ENCODE measurements around the gene OSER1. TPM values are rescaled to one million over a fixed set of nuclear protein-coding genes. Genes with fewer than 3 reads are reported as not detected.

Gene OSER1
- total RNA-seq, 1 experiment from 2014 or later: 34.8 TPM

DNA sequence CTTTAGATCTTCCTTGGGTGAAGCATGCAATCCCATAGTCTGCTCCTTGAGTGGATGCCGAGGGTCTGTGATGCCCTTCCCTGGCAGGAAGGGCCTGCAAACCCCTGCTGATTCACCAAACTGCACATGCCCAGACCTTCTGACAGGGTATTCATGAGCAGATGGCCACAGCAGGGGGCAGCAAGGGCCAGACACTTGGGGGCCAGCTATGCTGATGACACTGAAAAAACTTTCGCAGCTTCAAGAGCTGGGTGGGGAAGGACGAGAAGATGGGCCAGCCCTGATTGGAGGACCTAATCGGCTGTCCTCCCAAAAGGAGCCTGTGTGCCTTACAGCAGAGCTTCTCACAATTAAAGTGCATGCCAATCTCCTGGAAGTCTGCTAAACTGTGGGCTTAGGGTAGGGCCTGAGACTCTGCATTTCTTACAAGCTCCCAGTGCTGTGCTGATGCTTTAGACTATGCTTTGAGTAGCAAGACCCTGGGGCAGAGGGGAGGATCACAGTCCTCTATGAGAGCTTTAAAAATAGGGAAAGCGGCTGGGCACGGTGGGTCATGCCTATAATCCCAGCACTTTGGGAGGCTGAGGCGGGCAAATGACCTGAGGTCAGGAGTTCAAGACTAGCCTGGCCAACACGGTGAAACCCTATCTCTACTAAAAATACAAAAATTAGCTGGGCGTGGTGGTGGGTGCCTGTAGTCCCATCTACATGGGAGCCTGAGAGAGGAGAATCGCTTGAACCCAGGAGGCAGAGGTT lies 21.3 kb upstream of the OSER1 start:
- CTCF ChIA-PET: no interaction called here
- DNase-seq: no peak

DNA sequence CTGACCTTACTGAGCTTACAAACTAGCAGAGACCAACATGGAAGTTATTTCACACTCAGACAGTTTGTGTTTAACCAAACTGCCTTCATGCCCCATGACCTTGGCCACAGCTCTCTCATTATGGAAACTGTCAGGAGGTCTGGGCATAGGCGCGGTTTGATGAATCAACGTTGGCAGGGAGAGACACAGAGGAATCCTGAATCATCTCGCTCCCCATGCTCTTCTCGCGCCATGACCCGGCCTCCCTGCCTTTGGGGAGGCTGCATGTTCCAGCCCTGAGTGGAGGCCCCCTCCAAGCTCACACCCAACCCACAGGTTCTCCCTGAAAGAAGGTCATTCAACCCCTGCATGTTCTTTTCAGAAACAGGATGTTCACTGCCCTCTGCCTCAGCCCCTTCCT lies 20.6 kb upstream of the OSER1 start:
- H3K4me1 ChIP-seq (ENCODE audit: insufficient read depth, low read length): 0 out of 2 replicates have a peak, but pooled peaks cover 4% of the 10 kb centered on the region
- no TSS peak for BruUV-seq (replicated peaks)
- TF ChIP-seq EZH2phosphoT487 (IDR thresholded peaks at IDR 0.05; ENCODE audit: borderline replicate concordance, low read length): no peak
- TF ChIP-seq CTCF (conservative IDR thresholded peaks at IDR 0.05; ENCODE audit: low read depth, low read length): no peak
- no peak for TF ChIP-seq EZH2 (IDR thresholded peaks at IDR 0.05; ENCODE audit: low read length, unreplicated experiment)
- CTCF ChIA-PET: no interaction called here
- no peak overlapping the region for H3K4me2 ChIP-seq (ENCODE audit: low read length)
- H3K27me3 ChIP-seq (ENCODE audit: low read length): no peaks in the 10 kb centered on the region
- no peak; the same call in 1 of the 2 replicates for ATAC-seq
- H2AFZ ChIP-seq (ENCODE audit: low read length): no peak overlapping the region
- no peak overlapping the region for H3K9ac ChIP-seq (ENCODE audit: low read length)
- DNase-seq: no peak
- H4K20me1 ChIP-seq (ENCODE audit: low read length): no peaks in the 10 kb centered on the region
- no peaks in the 10 kb centered on the region for H3K9me3 ChIP-seq (ENCODE audit: low read length)
- intact Hi-C loops (cut with micrococcal nuclease): no loop called here
- no peaks in the 10 kb centered on the region for H3K79me2 ChIP-seq (ENCODE audit: low read length)
- no peaks in the 10 kb centered on the region for H3K9me2 ChIP-seq (replicated peaks; ENCODE audit: low read length)
- POLR2A ChIA-PET (ENCODE audit: unreplicated experiment): no interaction called here
- no peak overlapping the region for H3K27ac ChIP-seq (ENCODE audit: low read length)
- H3F3A ChIP-seq (ENCODE audit: low read length, unreplicated experiment): no peaks in the 10 kb centered on the region
- no peak overlapping the region for H3K4me3 ChIP-seq (ENCODE audit: low read length)
- no peaks in the 10 kb centered on the region for H3K36me3 ChIP-seq (ENCODE audit: low read depth, low read length)

More for the DNA sequence above, 21.3 kb upstream of the OSER1 start:
- no peaks in the 10 kb centered on the region for H3F3A ChIP-seq (ENCODE audit: low read length, unreplicated experiment)
- no peaks in the 10 kb centered on the region for H3K9me3 ChIP-seq (ENCODE audit: low read length)
- H3K79me2 ChIP-seq (ENCODE audit: low read length): no peaks in the 10 kb centered on the region
- H3K4me2 ChIP-seq (ENCODE audit: low read length): no peak overlapping the region
- BruUV-seq (replicated peaks): no TSS peak
- intact Hi-C loops (cut with micrococcal nuclease): no loop called here
- H3K9me2 ChIP-seq (replicated peaks; ENCODE audit: low read length): no peaks in the 10 kb centered on the region
- no peaks in the 10 kb centered on the region for H4K20me1 ChIP-seq (ENCODE audit: low read length)
- H3K9ac ChIP-seq (ENCODE audit: low read length): no peak overlapping the region
- no peak overlapping the region for H2AFZ ChIP-seq (ENCODE audit: low read length)
- H3K27ac ChIP-seq (ENCODE audit: low read length): no peak overlapping the region
- 0 out of 2 replicates have a peak, but pooled peaks cover 4% of the 10 kb centered on the region for H3K4me1 ChIP-seq (ENCODE audit: insufficient read depth, low read length)
- no peak for ATAC-seq
- TF ChIP-seq EZH2 (IDR thresholded peaks at IDR 0.05; ENCODE audit: low read length, unreplicated experiment) (no peak), CTCF (conservative IDR thresholded peaks at IDR 0.05; ENCODE audit: low read depth, low read length) (no peak; the same call in 1 of the 2 replicates), EZH2phosphoT487 (IDR thresholded peaks at IDR 0.05; ENCODE audit: borderline replicate concordance, low read length) (no peak)
- POLR2A ChIA-PET (ENCODE audit: unreplicated experiment): no interaction called here
- H3K4me3 ChIP-seq (ENCODE audit: low read length): no peak overlapping the region
- H3K36me3 ChIP-seq (ENCODE audit: low read depth, low read length): no peaks in the 10 kb centered on the region
- no peaks in the 10 kb centered on the region for H3K27me3 ChIP-seq (ENCODE audit: low read length)
